K562 (cell line): ENCODE data around the gene ZNF335. TPM values are rescaled to one million over a fixed set of nuclear protein-coding genes. Genes with fewer than 3 reads are reported as not detected.
A peak's percentile ranks its signal among the peaks of the same experiment; 100 is the strongest.

Source experiments
- CEBPZ ChIP-seq: fragments of 150-350 bp; IDR thresholded peaks from 2 replicates; pipeline ENCODE4 v1.6.1; 2014; ENCODE audit warnings: low read depth, mild to moderate bottlenecking, low read length, borderline replicate concordance
- ESRRB ChIP-seq: fragments of 250-450 bp; sonication (Bioruptor Pico); IDR thresholded peaks from 2 replicates; pipeline ENCODE4 v1.5.0; 2020; ENCODE audit warnings: mild to moderate bottlenecking, moderate library complexity, borderline replicate concordance
- HNRNPLL ChIP-seq: fragments of 200-400 bp; formaldehyde crosslinking; IDR thresholded peaks from 2 replicates; pipeline ENCODE4 v1.6.1; 2017; ENCODE audit warnings: low read length, low read depth, mild to moderate bottlenecking; ENCODE audit not compliant: poor library complexity, severe bottlenecking
- KDM1A ChIP-seq, 2 experiments: fragments of 450-650 bp; IDR thresholded peaks; 2 replicates each; pipeline ENCODE4 v1.6.1; 2016; ENCODE audit warnings: mild to moderate bottlenecking in 2 of 2
- MAX ChIP-seq: sonication (generic); formaldehyde crosslinking; IDR thresholded peaks from 2 replicates; pipeline ENCODE4 v1.9.0; 2022; ENCODE audit warnings: mild to moderate bottlenecking, missing genetic modification reagents
- MEIS2 ChIP-seq: fragments of 450-650 bp; IDR thresholded peaks from 2 replicates; pipeline ENCODE4 v1.6.1; 2014; ENCODE audit warnings: mild to moderate bottlenecking; ENCODE audit not compliant: partially characterized antibody
- MLX ChIP-seq, 2 experiments: fragments of 450-650 bp in 1 of 2; sonication (generic) in 1 of 2; formaldehyde crosslinking; conservative IDR thresholded peaks; 2 replicates each; pipeline versions ENCODE4 v1.4.0 to v1.8.1; 2020 to 2022; ENCODE audit warnings: mild to moderate bottlenecking in 1 of 2, missing genetic modification reagents in 1 of 2
- PATZ1 ChIP-seq: fragments of 250-450 bp; sonication (Bioruptor Pico); IDR thresholded peaks from 2 replicates; pipeline ENCODE4 v1.5.0; 2020; ENCODE audit warnings: mild to moderate bottlenecking, borderline replicate concordance
- PHB ChIP-seq: fragments of 250-450 bp; sonication (Bioruptor Pico); IDR thresholded peaks from 2 replicates; pipeline ENCODE4 v1.5.0; 2021
- PYGO2 ChIP-seq: fragments of 450-650 bp; IDR thresholded peaks from 2 replicates; pipeline ENCODE4 v1.6.1; 2016; ENCODE audit warnings: mild to moderate bottlenecking, missing genetic modification characterization, moderate library complexity, missing compliant biosample characterization
- U2AF2 ChIP-seq: fragments of 200-400 bp; formaldehyde crosslinking; optimal IDR thresholded peaks from 2 replicates; pipeline ENCODE3; 2017; ENCODE audit warnings: low read depth, mild to moderate bottlenecking, low read length
- ZBTB12 ChIP-seq: fragments of 250-450 bp; sonication (Bioruptor Pico); IDR thresholded peaks from 2 replicates; pipeline ENCODE4 v1.4.0; 2020
- ZKSCAN1 ChIP-seq: fragments of 150-350 bp; IDR thresholded peaks from 2 replicates; pipeline ENCODE4 v1.6.1; 2016; ENCODE audit warnings: low read depth, low read length
- ZNF586 ChIP-seq: fragments of 450-650 bp; formaldehyde crosslinking; conservative IDR thresholded peaks from 2 replicates; pipeline ENCODE4 v1.4.0; 2020; ENCODE audit warnings: mild to moderate bottlenecking, moderate library complexity
- ZNF740 ChIP-seq, 3 experiments: fragments of 200-800 bp in 1 of 3; sonication (Bioruptor generic) in 1 of 3; sonication (generic) in 1 of 3; formaldehyde crosslinking in 1 of 3; IDR thresholded peaks; 2 replicates each; pipeline versions ENCODE4 v1.6.1 to v1.8.0; 2016 to 2022; ENCODE audit warnings: mild to moderate bottlenecking in 2 of 3, missing compliant biosample characterization in 2 of 3, missing genetic modification characterization in 2 of 3, missing genetic modification reagents in 1 of 3
- polyA plus RNA-seq, 8 experiments: library from polyadenylated mRNA; depleted of rRNA in 4 of 8; stranded (reverse) in 5 of 8; unstranded in 3 of 8; fragments of >200 nt; fragmentation: Nextera tagmentation in 2 of 8; fragmentation: Illumina TruSeq in 1 of 8; extraction: Ambion mirVana in 2 of 8; extraction: Trizol in 1 of 8; gene quantifications; 2 replicates each; pipeline versions ENCODE4 v1.2.1 to v1.2.3, GENCODE V29; 2011 to 2014; ENCODE audit warnings: inconsistent platforms in 1 of 8, missing spikeins in 1 of 8
- total RNA-seq, 7 experiments: library from RNA; depleted of rRNA in 6 of 7; stranded (reverse); fragments of >200 nt in 6 of 7; fragmentation: Illumina TruSeq in 2 of 7; extraction: Trizol in 2 of 7; gene quantifications; 2 replicates each; pipeline versions ENCODE4 v1.2.1 to v1.2.3, GENCODE V29; 2011 to 2021; ENCODE audit warnings: low replicate concordance in 1 of 7

ZNF335 gene
- total and polyA plus RNA-seq, 9 of the 15 experiments (the other 6 are each of a cell fraction or from before 2014, with no cell fraction given): 0.39 to 16.0 (median 7.6) TPM

- TF ChIP-seq MLX (CRISPR knock-in tag; conservative IDR thresholded peaks at IDR 0.05) (0 out of 4 replicates have a peak, but pooled peaks of 1 of the 2 experiments have one; percentile 15), ESRRB (CRISPR knock-in tag) (no peak), PYGO2 (tag) (peak; percentile 49; the same call in 1 of the 2 replicates), MAX (peak; percentile 74; the same call in 1 of the 2 replicates), U2AF2 (no peak), KDM1A (IDR thresholded peaks at IDR 0.05) (peak in 1 of 2 experiments; percentile 11; a peak in 1 of 4 replicates), ZNF586 (CRISPR knock-in tag) (0 out of 2 replicates have a peak, but pooled peaks have one; percentile 49), ZBTB12 (CRISPR knock-in tag) (peak; percentile 100), ZKSCAN1 (no peak), HNRNPLL (peak; percentile 46), ZNF740 (CRISPR knock-in tag; IDR thresholded peaks at IDR 0.05) (no peak; the same call in 1 of the 2 replicates), ZNF740 (tag; IDR thresholded peaks at IDR 0.05) (peak in 1 of 2 experiments; percentile 82; a peak in 2 of 4 replicates), CEBPZ (no peak), PHB (CRISPR knock-in tag) (no peak; the same call in 1 of the 2 replicates), PATZ1 (no peak), MEIS2 (peak; percentile 48)
Observed at GRCh38 chr20:45971675-45972499, at the start of gene ZNF335 (continued).
